Muscle of arm (tissue), 12 donors: ENCODE measurements around the gene MYO1B. TPM values are rescaled to one million over a fixed set of nuclear protein-coding genes. Genes with fewer than 3 reads are reported as not detected.
"Not testable (repeated sequence)": the region's sequence is repeated elsewhere in the genome, so short reads cannot be mapped to it uniquely, and the experiment has no call there.

Experiments
- DNase-seq: peaks from one replicate; pipeline ENCODE4 v3.0.0-alpha.2; 2013
- polyA plus RNA-seq, 12 donors: library from polyadenylated mRNA; unstranded; fragments of 120-200 nt; gene quantifications; one replicate each; pipeline ENCODE4 v1.2.1, GENCODE V29; 2013; ENCODE audit not compliant: insufficient read length in 12 of 12

MYO1B gene
- polyA plus RNA-seq, 12 donors: 68.4 to 109 (median 95.7) TPM; not detected in 1

GRCh38 chr2:191443446-191443845 lies 198.2 kb downstream of the MYO1B start:
- DNase-seq: no peak

GRCh38 chr2:191446910-191447309 lies 201.7 kb downstream of the MYO1B start:
- DNase-seq: no peak

GRCh38 chr2:191451116-191451515 lies 205.9 kb downstream of the MYO1B start:
- DNase-seq: no peak

GRCh38 chr2:191452065-191452464 lies 206.9 kb downstream of the MYO1B start:
- no peak for DNase-seq

GRCh38 chr2:191453761-191454160 lies 208.6 kb downstream of the MYO1B start:
- no peak for DNase-seq

GRCh38 chr2:191456506-191456905 lies 211.3 kb downstream of the MYO1B start:
- DNase-seq: not testable (repeated sequence)

- no peak for DNase-seq
Measured at GRCh38 chr2:191459158-191459557, 214.0 kb downstream of the MYO1B start.

- no peak for DNase-seq
Measured at GRCh38 chr2:191462370-191462769, 217.2 kb downstream of the MYO1B start.

GRCh38 chr2:191463790-191464189 lies 218.6 kb downstream of the MYO1B start:
- DNase-seq: no peak

- DNase-seq: peak; percentile 45
Measured at GRCh38 chr2:191465766-191466420, 220.7 kb downstream of the MYO1B start.

- DNase-seq: no peak
Measured at GRCh38 chr2:191467113-191467512, 221.9 kb downstream of the MYO1B start.

- DNase-seq: no peak
Measured at GRCh38 chr2:191470306-191470705, 225.1 kb downstream of the MYO1B start.

- no peak for DNase-seq
Measured at GRCh38 chr2:191474464-191474863, 229.3 kb downstream of the MYO1B start.

Other genes starting within 250 kb of the MYO1B start
- 10 to 100 TPM in 11 of 12 donors, not detected in 1; 30.2 to 60.0 (median 37.7) TPM for gene STAT1, start 231.2 kb upstream of the MYO1B start, polyA plus RNA-seq
- gene STAT4, start 94.4 kb upstream of the MYO1B start, polyA plus RNA-seq: 1 to 10 TPM in 7 of 12 donors, under 1 TPM in 3, not detected in 2; 0.71 to 9.0 (median 1.7) TPM